HS-27A (cell line): Measurements from ENCODE around the gene ARFRP1.
"Not testable (repeated sequence)": the region's sequence is repeated elsewhere in the genome, so short reads cannot be mapped to it uniquely, and the experiment has no call there.

ENCODE experiments used
- DNase-seq: peaks from one replicate; pipeline ENCODE4 v3.0.0-alpha.2; 2012; ENCODE audit warnings: low read depth, missing footprints

Gene ARFRP1

GRCh38 chr20:63655249-63655648 is 52.5 kb downstream of the ARFRP1 start:
- no peak for DNase-seq

GRCh38 chr20:63653974-63654668 is 53.7 kb downstream of the ARFRP1 start:
- DNase-seq, result no peak

GRCh38 chr20:63653041-63653973 is 54.5 kb downstream of the ARFRP1 start, which contains the start of gene STMN3:
Gene STMN3 (minus strand): TSS chr20:63653424. CDS start chr20:63653345, 79 bp downstream.
- DNase-seq, result peak; percentile 23

- no peak for DNase-seq
Measured at GRCh38 chr20:63652192-63652980, 55.4 kb downstream of the ARFRP1 start.

- DNase-seq, result no peak
Measured at GRCh38 chr20:63651942-63652191, 55.9 kb downstream of the ARFRP1 start.

- DNase-seq, result not testable (repeated sequence)
Measured at GRCh38 chr20:63650486-63650885, 57.3 kb downstream of the ARFRP1 start.

- no peak for DNase-seq
Measured at GRCh38 chr20:63648895-63649589, 58.7 kb downstream of the ARFRP1 start.
